ENCODE data around the gene CHTF8. TPM values are rescaled to one million over a fixed set of nuclear protein-coding genes. Genes with fewer than 3 reads are reported as not detected.

Gene CHTF8
- total RNA-seq, 2 experiments from 2014 or later, result 25.8 to 28.5 TPM

GRCh38 chr16:69079697-69080096 is 52.7 kb downstream of the CHTF8 start:
- CTCF ChIA-PET, result no interaction called here
- peaks cover 24% of the 10 kb centered on the region for H3K36me3 Mint-ChIP-seq (ENCODE audit: low read depth)
- no peaks in the 10 kb centered on the region for H3K4me1 Mint-ChIP-seq (ENCODE audit: low read depth)
- ATAC-seq (ENCODE audit: poor library complexity) (no peak), DNase-seq (no peak)
- Histone ChIP-seq H3K27me3 (ENCODE audit: control insufficient read depth in 1 of 2, insufficient read depth in 2 of 2, low read length in 2 of 2) (no peaks in the 10 kb centered on the region), H3K27ac (ENCODE audit: low read depth in 1 of 2, low read length in 2 of 2) (no peak overlapping the region), H3K36me3 (ENCODE audit: insufficient read depth, low read length) (peaks cover 19% of the 10 kb centered on the region), H3K4me1 (ENCODE audit: insufficient read depth, low read length) (no peaks in the 10 kb centered on the region), H3K4me3 (ENCODE audit: low read length) (no peak overlapping the region), H3K9me3 (ENCODE audit: control insufficient read depth in 1 of 2, insufficient read depth in 1 of 2, low read length in 2 of 2) (no peaks in the 10 kb centered on the region)
- intact Hi-C loops (cut with DNase I, micrococcal nuclease), result no loop called here
- H3K27me3 Mint-ChIP-seq, result no peaks in the 10 kb centered on the region
- H3K9me3 Mint-ChIP-seq, result no peaks in the 10 kb centered on the region
- POLR2A ChIA-PET, result interaction anchor here (0.8 kb wide), 1 partner anchor 53 kb away, joined by 3 read pairs; no protein-coding TSS in a partner anchor
- no peak overlapping the region for H3K27ac Mint-ChIP-seq
- no peak for TF ChIP-seq CTCF (IDR thresholded peaks at IDR 0.05)
- H3K4me3 Mint-ChIP-seq, result no peak overlapping the region

GRCh38 chr16:69078073-69078472 is 54.3 kb downstream of the CHTF8 start:
- H3K9me3 Mint-ChIP-seq, result no peaks in the 10 kb centered on the region
- no peak overlapping the region for H3K4me3 Mint-ChIP-seq
- DNase-seq, result no peak
- no peak for TF ChIP-seq CTCF (IDR thresholded peaks at IDR 0.05)
- POLR2A ChIA-PET, result no interaction called here
- intact Hi-C loops (cut with DNase I, micrococcal nuclease), result no loop called here
- H3K27ac Mint-ChIP-seq, result no peak overlapping the region
- CTCF ChIA-PET, result no interaction called here
- no peak overlapping the region for H3K27ac ChIP-seq (ENCODE audit: low read depth in 1 of 2, low read length in 2 of 2)
- no peaks in the 10 kb centered on the region for H3K27me3 ChIP-seq (ENCODE audit: control insufficient read depth in 1 of 2, insufficient read depth in 2 of 2, low read length in 2 of 2)
- H3K36me3 ChIP-seq (ENCODE audit: insufficient read depth, low read length), result peaks cover 5% of the 10 kb centered on the region
- H3K4me1 Mint-ChIP-seq (ENCODE audit: low read depth), result no peaks in the 10 kb centered on the region
- ATAC-seq (ENCODE audit: poor library complexity), result no peak
- H3K27me3 Mint-ChIP-seq, result no peaks in the 10 kb centered on the region
- H3K4me1 ChIP-seq (ENCODE audit: insufficient read depth, low read length), result no peaks in the 10 kb centered on the region
- H3K4me3 ChIP-seq (ENCODE audit: low read length), result no peak overlapping the region
- H3K36me3 Mint-ChIP-seq (ENCODE audit: low read depth), result peaks cover 9% of the 10 kb centered on the region
- H3K9me3 ChIP-seq (ENCODE audit: control insufficient read depth in 1 of 2, insufficient read depth in 1 of 2, low read length in 2 of 2), result no peaks in the 10 kb centered on the region

GRCh38 chr16:69077251-69077650 is 55.1 kb downstream of the CHTF8 start:
- no peak overlapping the region for H3K4me3 ChIP-seq (ENCODE audit: low read length)
- CTCF ChIA-PET, result no interaction called here

More at GRCh38 chr16:69077251-69077650, 55.1 kb downstream of the CHTF8 start:
- no peak for ATAC-seq (ENCODE audit: poor library complexity)
- Mint-ChIP-seq H3K36me3 (ENCODE audit: low read depth) (peaks cover 4% of the 10 kb centered on the region), H3K4me1 (ENCODE audit: low read depth) (no peaks in the 10 kb centered on the region), H3K27ac (no peak overlapping the region), H3K9me3 (no peaks in the 10 kb centered on the region), H3K27me3 (no peaks in the 10 kb centered on the region), H3K4me3 (no peak overlapping the region)
- no peak for TF ChIP-seq CTCF (IDR thresholded peaks at IDR 0.05)
- H3K9me3 ChIP-seq (ENCODE audit: control insufficient read depth in 1 of 2, insufficient read depth in 1 of 2, low read length in 2 of 2), result no peaks in the 10 kb centered on the region
- no peak overlapping the region for H3K27ac ChIP-seq (ENCODE audit: low read depth in 1 of 2, low read length in 2 of 2)
- peaks cover 7% of the 10 kb centered on the region for H3K36me3 ChIP-seq (ENCODE audit: insufficient read depth, low read length)
- intact Hi-C loops (cut with DNase I, micrococcal nuclease), result no loop called here
- POLR2A ChIA-PET, result no interaction called here
- no peaks in the 10 kb centered on the region for H3K4me1 ChIP-seq (ENCODE audit: insufficient read depth, low read length)
- H3K27me3 ChIP-seq (ENCODE audit: control insufficient read depth in 1 of 2, insufficient read depth in 2 of 2, low read length in 2 of 2), result no peaks in the 10 kb centered on the region
- DNase-seq, result no peak

All from CD4-positive, alpha-beta T cell (primary cell).